NCI-H2171 (cell line): ENCODE measurements around the gene ATF6B.

Experiments
- DNase-seq: peaks from one replicate; lab custom pipeline; 2025; lab: John Stamatoyannopoulos, UW

Gene ATF6B

DNA sequence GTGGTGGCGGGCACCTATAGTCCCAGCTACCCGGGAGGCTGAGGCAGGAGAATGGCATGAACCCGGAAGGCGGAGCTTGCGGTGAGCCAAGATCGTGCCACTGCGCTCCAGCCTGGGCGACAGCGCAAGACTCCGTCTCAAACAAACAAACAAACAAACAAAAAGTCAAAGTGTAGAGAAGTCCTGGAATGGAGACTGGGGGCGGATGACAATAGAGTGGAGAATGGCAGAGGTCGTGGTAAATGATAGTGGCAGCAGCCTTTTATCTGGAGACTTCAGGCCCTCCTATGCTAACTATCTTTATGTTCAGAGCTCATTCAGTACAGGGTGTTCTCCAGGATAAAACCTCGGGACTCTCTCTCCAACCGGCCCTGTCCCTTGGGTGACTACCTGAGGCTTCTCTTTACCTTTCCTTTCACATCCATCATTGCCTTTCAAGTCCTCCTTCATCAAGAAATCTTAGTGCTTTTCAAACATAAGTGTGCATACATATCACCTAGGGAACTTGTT, 3.4 kb upstream of the ATF6B start:
- DNase-seq = no peak

DNA sequence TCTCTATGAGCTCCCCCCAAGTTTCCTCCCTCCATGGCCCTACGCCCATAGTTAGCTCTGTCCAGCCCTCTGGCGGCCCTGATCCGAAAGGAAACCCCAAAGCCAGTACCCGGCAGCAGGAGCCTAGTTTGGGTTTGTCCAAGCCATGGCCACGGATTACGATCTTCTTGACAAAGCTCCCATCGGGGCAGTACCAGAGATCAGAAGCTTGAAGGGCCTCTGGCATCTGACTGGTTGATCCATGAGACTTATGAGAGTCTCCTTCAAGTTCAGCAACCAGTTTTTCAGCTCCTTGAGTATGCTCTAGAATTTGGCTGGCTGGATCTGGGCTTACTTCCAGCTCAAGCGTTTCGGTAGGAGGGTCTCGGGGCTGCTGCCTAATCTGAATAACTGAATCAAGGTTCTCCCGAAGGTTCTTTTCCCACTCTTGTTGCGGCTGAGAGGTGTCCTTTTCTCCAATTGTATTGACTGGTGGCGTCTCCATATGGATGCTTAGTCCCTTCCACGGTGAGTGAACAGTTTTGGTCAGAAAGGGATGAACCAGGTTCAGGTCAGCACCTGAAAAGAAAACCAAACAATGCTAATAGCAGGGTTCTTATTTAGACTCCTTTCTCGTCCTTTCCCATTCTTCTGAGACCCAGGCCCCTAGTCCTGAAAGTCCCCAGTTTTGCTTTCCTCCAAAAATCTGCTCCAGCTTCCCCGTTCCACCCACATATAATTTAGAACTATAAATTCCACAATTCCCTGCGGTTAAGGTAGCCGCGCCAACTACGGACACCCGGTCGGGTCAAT, 1.4 kb upstream of the ATF6B start:
- DNase-seq = no peak

DNA sequence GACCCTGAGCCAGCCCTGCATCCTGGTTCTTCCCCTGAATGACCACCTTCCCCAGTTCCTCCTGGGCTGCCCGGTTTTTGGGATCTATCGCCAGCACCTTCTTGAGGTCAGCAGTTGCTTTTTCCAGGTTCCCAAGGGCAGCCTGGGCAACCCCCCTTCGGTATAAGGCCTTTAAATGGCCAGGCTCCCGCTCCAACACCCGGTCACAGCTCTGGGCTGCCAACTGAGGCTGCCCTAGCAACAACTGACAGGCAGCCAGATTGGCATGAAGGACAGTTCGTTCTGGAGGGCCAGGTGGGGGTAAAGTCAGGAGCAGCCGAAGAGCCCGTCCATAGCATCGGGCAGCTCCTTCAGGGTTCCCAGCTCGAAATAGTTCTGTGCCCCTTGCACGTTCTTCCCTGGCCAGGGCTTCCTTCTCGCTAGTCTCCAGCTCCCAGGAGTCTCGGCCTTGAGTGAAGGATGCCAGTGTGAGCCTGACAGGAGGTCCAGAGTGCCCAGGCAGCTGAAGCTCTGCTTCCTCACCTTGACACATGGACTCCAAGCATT, 778 bp upstream of the ATF6B start:
- DNase-seq = no peak

DNA sequence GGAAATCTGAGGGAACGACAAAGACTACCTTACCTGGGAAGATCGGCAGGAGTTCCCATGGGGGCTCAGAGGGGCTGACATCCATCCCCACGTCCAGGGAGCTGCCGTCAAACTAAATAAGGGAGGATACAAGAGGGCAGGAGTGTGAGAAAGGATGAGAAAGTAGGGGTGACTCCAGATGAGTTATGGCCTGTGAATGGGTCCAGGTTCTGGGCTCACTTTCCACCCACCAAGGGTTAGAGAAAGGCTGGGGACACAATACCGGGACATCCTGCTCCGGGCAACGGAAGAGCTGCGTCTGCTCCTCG, 683 bp downstream of the ATF6B start:
- no peak for DNase-seq

DNA sequence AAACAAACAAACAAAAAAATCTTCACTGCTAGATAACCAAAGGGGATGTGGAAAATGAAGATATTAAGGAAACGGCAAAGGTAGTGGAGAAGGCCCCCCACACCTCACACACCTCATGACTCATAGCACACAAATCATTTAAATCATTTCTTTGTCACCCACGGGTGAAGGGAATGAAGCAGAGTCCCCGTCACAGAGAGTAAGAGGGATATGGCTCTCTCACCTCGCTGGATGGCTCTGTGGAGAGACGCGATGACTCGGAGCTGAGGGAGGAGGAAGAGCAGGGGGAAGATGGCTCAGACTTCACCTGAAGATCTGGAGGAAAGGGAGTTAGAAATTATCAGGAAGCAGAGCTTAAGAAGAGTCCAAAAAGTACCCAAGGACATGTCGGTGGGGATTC, 1.2 kb downstream of the ATF6B start:
- DNase-seq = no peak

DNA sequence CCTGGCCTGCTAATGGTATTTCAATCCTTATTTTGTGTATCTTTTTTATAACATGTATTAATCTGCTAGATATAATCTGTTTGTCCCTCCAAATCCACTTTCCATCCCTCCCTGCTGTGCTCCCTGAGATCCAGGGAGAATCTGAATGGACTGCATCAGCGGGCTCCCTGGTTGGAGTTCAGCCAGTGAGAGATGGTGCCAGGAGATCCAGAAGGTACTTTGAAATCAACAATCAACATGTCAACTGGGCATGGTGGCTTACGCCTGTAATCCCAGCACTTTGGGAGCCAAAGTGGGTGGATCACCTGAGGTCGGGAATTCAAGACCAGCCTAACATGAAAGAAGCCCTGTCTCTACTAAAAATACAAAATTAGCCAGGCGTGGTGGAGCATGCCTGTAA, 4.4 kb downstream of the ATF6B start:
- no peak for DNase-seq

DNA sequence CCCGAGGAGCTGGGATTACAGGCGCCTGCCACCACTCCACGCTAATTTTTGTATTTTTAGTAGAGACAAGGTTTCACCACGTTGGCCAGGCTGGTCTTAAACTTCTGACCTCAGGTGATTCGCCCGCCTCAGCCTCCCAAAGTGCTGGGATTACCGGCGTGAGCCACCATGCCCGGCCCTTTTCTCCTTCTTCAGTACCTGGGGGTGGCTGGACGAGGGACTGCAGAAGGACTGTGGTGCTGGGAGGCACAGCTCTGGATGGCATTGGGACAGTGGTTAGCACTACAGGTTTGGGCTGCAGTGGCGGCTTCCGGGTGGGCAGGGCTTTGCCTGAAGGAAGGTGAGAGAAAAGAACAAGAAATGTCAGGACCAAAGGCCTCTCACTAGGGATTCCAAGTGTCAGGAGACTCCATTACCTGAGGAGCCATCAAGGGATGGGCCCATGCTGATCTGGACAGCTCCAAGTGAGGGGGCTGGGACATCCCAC, 7.4 kb downstream of the ATF6B start:
- no peak for DNase-seq

DNA sequence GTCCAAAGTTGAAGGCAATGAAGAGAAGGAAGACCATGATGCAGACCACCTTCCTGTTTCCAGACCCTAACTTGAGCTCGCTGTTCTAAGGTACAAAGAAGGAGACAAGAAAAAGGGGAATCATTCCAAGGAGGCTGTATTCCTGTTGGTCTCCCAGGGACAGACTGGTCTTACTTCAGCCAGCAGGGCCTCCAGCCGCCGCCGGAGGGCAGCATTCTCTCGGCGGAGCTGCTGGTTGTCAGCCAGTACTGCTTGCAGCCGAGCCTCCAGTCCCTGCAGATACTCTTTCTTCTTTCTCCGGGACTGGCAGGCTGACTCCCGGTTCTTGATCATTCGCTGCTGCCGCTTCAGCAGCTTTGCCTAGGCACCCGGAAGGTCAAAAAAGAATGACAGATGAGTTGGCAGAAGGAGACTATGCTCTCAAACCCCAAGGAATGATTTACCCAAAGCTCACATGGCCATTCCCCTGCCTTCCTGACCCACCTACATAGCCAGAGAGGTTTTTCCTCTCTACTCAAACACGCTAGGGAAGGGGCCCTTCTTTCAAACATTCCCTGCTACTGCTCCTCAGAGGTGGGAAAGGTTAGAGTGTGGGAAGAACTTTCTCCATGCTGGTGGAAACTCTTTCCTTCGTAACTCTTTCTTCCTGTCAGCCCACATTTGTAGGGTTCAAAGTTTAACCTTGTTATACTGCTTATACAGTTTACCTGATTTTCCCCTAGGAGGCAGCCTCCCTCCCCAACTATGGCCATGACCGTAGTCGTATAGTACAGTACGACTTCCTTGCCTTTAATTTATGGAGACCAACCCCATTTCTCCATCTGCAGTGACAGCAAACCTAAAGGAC, 9.0 kb downstream of the ATF6B start:
- DNase-seq = peak; percentile 47

DNA sequence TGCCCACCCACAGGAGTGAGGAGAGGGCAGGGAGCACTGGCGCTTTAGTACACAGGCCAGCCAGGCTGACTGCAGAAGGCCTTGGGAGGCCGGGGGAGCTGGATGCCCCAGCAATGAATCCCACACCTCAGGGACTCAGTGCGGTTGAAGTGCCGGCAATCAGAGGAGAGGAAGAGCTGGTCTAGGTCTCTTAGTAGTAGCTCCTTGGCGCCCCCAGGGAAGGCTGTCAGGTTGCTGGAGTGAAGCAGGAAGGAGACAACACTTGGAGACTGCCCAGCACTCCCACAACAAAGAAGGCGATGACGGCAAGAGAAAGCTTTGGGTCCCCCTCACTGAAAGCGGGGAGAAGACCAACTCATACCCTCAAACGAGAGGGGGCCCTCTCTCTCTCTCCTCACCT, 10.6 kb downstream of the ATF6B start:
- DNase-seq = no peak

DNA sequence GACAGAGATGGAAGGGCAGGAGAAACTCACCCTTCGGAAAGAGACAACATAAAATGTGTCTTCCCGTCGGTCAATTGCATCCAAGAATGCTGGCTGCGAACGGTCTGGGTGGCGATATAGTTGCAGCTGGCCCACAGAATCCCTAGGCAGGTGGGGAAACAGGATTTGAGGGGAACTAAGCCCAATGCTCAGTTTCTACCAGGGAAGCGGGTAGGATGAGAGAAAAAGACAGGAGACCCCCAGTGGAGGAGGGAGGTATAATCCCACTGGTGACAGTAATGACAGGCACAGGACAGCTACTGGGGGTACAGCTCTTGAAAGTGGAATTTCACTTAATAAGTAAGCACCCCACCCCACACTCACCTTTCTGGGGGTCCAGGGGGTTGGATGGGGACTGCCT, 11.4 kb downstream of the ATF6B start:
- no peak for DNase-seq

DNA sequence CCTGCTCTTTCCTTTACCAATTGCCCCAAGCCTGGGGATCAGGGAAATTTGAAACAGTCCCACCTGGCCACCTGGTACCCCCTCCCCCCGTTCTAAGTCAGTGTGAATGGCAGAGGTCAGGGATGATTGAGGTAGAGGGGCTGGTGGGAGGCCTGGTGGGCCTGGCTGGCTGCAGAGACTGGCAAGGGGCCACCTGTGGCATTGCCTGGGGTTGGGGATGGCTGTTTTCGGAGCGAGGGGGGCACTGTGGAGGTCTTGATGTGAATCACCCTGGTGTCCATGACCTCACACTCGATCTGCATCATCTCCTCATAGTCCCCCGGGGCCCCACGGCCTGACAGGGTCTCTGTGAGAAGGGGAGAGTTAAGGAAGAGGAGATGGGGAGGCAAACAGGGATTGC, 12.4 kb downstream of the ATF6B start:
- no peak for DNase-seq

DNA sequence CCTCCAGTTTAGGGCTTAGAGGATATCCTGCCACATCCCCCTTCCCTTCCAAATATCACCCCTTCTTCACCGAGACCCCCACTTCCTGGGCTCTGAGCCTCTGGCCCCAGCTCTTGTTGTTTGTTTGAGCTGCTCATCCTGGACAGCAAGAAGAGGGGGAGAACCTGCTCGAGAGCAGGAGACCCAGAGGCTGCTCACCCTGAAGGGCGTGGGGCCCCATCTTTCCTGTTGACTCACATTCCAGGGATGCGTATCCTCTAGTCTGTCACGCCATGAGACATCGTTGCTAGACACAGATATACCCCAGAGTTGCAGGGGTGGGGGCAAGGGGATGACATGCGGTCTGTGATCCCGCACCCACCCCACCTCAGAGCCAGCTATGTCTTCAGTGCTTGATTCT, 13.2 kb downstream of the ATF6B start:
- no peak for DNase-seq

DNA sequence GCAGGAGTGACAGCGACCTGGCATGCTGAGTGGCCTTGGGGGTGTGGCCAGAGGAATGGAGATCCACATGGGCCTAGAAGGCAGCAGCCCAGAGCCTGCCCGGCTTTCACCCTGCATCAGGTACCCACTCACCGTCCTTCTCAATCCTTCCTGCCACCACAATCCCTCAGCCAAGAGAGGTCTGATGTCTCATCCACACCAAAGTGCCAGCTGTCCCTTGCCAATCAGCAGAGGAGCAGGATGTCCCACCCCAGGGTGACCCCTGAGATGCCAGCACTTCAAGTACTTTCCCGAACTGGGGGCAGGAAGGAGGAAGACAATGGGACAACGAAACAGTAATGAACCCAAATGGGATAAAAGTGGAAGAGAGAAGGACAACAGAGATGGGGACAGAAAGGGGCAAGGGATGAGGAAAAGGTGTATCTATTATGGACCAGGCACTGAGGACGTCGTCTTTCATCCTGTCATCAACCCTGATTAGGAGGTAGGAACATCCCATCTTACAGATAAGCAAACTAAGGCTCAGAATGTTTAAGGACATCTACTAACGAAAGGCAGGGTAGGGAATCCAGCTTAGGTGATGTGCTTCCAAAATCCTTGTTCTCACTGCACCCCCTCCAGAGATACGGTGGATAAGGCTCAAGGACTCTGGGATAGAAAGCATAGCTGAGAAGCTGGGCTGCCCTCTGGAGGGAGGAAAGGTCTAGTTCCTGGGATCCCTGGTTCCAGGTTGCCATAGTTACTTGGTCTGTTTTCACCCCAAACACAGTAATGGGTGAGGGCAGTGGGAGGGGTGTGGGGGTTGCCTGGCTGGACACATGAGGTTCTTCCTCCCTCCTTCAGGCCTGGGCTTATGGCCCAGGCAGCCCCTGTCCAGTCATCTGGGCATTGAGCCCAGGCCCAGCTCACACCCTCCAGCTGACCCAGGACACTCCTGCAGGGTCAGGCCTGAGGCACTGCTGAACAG, 14.4 kb downstream of the ATF6B start:
- DNase-seq = no peak

DNA sequence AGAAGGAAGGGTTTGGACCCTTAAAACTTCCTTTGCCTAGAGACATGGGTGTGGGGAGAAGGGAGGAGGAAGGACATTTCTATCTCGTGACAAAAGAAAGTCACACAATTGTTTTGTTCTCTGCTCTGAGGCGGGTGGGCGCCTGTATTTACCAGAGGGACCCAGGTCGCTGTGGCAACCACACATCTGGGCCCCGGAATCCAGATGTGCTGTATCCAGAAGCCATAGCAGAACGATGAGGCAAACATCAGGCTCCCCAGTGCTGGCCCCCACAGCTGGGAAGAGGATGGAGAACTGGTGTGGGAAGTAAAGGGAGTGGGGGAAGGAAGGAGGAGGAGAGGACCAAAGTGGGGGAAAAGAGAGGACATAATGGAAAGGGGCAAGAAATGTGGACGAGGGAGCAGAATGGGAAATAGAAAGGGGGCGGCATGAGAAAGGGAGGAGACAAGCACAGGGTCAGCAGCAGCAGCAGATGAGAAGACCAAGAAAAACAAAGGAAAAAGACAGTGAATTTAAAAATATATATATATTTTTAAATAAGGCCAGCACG, 15.5 kb downstream of the ATF6B start:
- DNase-seq = no peak

DNA sequence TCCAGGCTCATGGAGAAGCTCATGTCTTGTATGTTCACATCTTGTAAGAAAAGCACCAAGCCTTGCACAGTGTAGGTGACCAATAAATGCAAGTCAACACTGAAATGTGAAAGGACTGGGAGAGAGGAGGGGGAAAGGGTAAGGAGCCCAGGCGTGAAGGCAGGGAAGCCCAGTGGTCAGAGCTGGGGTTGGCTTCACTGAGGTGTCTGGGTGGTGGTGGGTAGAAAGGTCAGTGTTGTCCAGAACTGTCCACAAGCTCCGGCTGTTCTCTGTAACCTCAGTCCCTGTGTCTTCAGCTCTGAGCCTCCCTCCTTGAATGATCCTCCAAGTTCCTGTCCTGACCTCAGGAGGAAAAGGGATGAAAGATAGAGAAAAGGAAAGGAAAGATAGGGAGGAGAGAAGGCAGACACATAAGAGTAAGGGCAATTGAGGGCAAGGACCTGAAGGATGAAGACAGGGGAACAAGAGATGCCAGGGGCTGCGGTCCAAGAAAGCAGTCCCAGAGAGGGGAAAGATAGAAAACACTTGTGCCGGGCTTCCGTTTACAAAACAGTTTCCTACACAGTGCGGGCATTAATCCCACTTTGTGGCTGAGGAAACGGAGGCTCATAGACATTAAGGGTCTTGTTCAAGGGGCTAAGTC, 16.5 kb downstream of the ATF6B start:
- no peak for DNase-seq

DNA sequence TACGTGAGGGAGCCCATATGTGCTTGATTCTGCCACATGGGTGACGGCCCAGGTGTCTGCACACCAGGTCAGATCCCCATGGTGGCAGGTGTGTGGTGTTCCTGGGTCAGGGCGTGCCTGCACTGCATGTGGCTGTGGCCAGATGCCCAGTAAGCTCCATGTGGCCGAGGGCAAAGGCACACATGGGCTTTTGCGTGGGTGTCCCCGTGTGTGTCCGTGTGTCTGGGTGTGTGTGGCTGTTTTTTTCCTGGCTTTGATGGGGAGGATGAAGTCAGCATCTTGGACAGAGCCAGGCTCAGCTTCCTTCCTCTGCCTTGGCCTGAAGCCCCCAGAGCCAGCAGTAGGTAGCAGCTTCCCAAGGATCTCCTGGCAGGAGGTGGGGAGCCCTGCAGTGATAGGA, 17.4 kb downstream of the ATF6B start:
- DNase-seq = no peak

DNA sequence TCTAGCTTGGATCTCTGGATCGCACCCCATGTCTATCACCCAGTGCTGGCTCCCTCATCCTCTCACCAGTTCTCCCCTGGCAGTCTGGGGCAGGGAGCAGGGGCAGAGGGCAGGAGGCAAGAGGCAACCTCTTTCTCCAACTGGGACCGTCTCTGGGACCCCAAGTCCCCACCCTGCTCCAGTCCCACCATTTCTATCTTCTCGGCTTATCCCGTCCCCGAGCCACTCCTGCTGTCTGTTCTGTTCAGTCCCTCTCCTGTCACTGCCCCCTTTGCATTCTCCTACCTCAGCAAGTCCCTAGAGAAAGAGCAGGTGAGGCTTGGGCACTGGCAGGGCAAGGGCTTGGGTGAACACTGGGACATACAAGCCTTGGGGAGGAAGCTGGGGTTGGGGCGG, 18.3 kb downstream of the ATF6B start:
- DNase-seq = no peak

DNA sequence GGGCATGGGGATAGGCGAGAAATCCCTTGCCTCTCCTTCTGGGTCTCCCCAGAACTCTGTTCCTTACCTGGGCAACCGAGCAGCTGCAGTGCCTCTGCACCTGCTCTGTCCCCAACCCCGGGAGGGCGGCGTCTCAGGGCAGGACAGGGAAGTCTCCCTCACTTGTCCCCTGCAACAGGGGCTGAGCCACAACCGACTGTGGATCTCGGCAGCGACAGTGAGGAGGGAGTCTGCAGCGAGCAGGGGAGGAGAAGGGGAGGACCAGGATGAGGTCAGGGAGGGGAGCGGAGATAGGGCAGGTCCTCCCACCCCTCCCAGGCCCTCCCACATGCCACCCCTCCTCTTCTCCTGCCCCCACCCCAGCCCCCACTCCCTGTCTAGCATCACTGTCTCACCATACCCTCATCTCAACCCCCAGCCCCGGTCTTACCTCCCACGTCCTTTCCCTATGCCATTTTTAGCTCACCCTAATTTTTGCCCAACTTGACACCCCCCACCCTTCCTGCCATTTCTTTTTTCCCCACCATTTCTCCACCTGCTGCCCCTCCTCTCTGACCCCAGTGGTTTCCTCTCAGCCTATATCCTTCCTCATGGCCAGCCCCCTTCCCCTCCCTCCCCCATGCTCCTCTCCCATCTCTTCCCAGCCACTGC, 18.8 kb downstream of the ATF6B start, which contains the start of gene TNXB:
Gene TNXB (minus strand): TSS at position 225 of the 651 bp plus-strand sequence. CDS start 11,140 bp downstream, outside the sequence.
- DNase-seq = no peak

DNA sequence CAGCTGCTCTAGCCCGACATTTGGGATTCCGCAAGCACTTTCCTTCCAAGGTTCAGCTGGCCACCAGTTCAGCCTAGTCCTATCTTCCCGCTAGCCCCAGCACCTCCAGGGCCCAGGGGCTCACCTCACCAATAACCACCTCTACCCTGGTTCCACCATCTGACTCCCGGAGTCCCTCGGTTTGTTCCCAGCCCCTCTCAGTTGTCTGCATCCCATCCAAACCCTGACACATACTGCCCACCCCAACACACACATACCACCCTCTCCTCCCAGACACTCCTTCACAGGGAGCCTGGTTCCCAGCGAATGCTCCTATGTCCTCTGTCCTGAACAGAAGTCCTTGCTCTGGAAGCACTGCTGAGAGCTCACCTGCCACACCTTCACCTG, 19.3 kb downstream of the ATF6B start:
- DNase-seq = no peak

DNA sequence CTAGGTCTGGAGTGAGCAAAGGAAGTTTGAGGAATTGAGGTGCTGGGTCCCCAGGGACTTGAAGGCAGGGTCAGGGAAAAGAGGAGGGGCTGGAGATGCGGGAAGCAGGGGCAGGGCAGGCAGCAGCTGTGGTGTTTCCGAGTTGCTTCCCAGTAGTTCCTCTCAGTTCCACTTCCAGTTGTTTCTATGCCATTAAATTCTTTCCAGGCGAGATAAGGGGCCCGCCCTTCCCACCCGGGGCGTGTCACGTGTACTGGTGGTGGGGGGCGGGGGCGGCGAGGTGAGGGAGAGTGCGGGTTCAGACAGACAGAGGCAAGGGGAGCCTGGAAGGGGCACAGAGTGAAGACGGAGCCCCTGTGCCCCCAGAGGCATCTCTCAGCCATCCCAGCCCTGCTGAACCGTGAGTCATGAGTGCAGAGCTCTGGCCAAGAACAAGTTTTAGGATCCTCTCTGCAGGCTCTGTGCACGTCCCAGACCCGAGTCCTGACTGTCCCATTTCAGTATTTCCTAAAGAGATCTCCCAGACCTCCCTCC, 19.9 kb downstream of the ATF6B start:
- DNase-seq = no peak
